Choroid plexus epithelial cell (primary cell): ENCODE results near the gene LRRN2.

Experiments used
- DNase-seq: peaks from one replicate; pipeline ENCODE4 v3.0.0-alpha.2; 2010; ENCODE audit warnings: low read depth
- H3K4me3 ChIP-seq: 2 replicates; pipeline ENCODE4 v1.5.1; 2011; ENCODE audit warnings: low read depth, mild to moderate bottlenecking, control low read depth, low read length, moderate library complexity
- CTCF ChIP-seq: conservative IDR thresholded peaks from 2 replicates; pipeline ENCODE4 v1.5.1; 2011; ENCODE audit warnings: low read depth, mild to moderate bottlenecking, control low read depth, inconsistent platforms, low read length, moderate library complexity

The LRRN2 gene

GRCh38 chr1:204702552-204703267 is 17.2 kb upstream of the LRRN2 start:
- no peak for DNase-seq
- H3K4me3 ChIP-seq = no peak overlapping the region
- TF ChIP-seq CTCF = no peak

DNA sequence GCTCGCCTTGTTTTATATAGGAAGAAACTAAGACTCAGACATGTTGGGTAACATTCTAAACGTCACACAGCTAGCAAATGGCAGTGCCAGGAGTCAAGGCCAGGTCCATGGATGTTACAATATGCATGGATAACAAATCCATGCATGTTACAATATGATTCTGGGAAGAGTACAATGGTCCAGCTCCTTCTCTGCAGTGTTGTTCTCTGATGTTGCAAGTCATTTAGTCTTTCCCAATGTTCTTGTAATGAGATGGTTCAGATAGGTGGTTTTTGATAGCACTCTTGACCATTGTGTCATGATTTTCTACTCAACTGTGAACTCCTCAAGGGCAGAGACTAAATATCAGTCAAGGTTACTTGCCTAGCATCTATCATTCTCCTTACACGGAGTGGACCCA is 15.7 kb upstream of the LRRN2 start:
- TF ChIP-seq CTCF = no peak
- no peak for DNase-seq
- no peak overlapping the region for H3K4me3 ChIP-seq

- DNase-seq = no peak
- no peak overlapping the region for H3K4me3 ChIP-seq
- no peak for TF ChIP-seq CTCF
These were observed 12.4 kb upstream of the LRRN2 start for GRCh38 chr1:204697893-204698292.

DNA sequence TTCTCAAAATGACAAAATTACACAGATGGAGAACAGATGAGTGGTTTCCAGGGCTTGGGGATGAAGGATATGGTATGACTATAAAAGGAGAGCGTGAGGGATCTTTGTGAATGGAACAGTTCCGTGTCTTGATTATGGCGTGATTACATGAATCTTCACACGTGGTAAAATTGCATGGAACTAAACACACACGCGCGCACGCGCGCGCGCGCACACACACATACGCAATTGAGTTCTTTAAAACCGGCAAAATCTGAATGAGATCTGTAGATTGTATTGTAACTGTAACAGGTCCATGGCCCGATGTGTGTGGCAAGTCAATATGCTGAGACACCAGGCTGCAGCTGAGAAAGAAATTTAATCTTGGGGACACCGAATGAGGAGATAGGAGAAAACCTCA is 11.1 kb upstream of the LRRN2 start:
- TF ChIP-seq CTCF = no peak
- H3K4me3 ChIP-seq = no peak overlapping the region
- DNase-seq = no peak

DNA sequence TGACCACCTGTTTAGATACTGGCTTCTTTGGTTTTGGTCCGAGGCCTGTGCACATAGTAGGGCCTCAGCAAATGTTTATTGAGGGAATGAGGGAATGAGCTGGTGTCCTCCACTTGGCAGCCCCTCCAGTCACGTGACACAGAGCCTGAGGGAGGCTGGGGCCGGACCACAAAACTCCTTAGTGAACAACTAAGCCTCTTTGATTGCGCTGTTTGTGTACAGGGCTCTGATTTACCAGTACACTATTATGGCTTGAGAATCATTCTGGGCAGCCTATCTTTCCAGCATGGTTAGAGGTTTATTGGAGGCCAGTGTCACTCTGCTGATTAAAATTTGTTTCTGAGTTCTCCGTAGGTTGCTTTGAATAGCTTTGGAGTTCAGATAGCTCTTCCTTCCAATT is 10.2 kb upstream of the LRRN2 start:
- DNase-seq = no peak
- TF ChIP-seq CTCF = no peak
- no peak overlapping the region for H3K4me3 ChIP-seq

- no peak for TF ChIP-seq CTCF
- no peak for DNase-seq
- no peak overlapping the region for H3K4me3 ChIP-seq
These were observed 8.6 kb upstream of the LRRN2 start for GRCh38 chr1:204694145-204694544.

- TF ChIP-seq CTCF = no peak
- DNase-seq = no peak
- no peak overlapping the region for H3K4me3 ChIP-seq
These were observed 7.4 kb upstream of the LRRN2 start for GRCh38 chr1:204692841-204693356.
